ENCODE measurements around the gene CAT. TPM values are rescaled to one million over a fixed set of nuclear protein-coding genes. Genes with fewer than 3 reads are reported as not detected.

CAT gene
- 84.5 and 104 TPM in 2 replicates for polyA plus RNA-seq (2011; rRNA removed)
- 47.9 and 53.1 TPM in 2 replicates for polyA minus RNA-seq (2011; rRNA and poly(A)+ RNA removed)

DNA sequence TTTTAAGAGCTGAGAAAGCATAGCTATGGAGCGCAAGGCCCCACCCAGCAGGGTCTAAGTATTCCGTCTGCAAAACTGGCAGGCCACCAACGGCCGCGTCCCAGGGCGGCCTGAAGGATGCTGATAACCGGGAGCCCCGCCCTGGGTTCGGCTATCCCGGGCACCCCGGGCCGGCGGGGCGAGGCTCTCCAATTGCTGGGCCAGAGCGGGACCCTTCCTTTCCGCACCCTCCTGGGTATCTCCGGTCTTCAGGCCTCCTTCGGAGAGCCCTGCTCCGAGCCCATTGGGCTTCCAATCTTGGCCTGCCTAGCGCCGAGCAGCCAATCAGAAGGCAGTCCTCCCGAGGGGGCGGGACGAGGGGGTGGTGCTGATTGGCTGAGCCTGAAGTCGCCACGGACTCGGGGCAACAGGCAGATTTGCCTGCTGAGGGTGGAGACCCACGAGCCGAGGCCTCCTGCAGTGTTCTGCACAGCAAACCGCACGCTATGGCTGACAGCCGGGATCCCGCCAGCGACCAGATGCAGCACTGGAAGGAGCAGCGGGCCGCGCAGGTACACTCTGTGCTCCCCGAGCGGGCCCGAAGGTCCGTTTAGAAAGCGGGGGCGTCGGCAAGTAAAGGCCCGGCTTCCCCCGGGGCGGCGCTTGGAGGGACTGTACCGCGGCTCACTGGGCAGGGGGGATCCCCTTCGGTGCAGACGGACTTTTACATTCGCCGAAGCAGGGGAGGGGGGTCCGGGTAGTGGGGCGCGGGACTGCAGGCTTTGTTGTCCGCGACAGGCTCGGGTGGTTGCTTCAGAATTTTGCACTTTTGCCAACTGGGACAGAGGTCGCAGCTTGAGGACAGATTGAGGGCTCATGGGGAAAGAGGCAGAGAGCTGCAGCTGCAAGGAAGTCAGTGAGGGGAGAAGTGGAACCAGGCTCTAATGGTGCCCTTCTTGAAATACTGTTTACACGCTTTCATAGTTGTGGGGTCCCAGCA is at the start of gene CAT:
Gene CAT (plus strand): TSS at position 406 of the 979 bp plus-strand sequence. CDS start 80 bp downstream, at position 486.
- H3K27me3 ChIP-seq (ENCODE audit: control insufficient read depth, insufficient read depth, low read length), result no peaks in the 10 kb centered on the region
- H3K27ac ChIP-seq (ENCODE audit: low read depth, low read length), result peak within 1 kb of the TSS; percentile 90
- H3K4me3 ChIP-seq (ENCODE audit: low read depth, low read length), result peak within 1 kb of the TSS; percentile 87
- ChIA-PET CTCF (interaction anchor here (1.6 kb wide), 1 partner anchor 54 kb away, joined by 4 read pairs; no protein-coding TSS in a partner anchor), POLR2A (interaction anchor here (0.6 to 1.1 kb wide), 2 partner anchors 10 to 12 kb away, joined by 3 to 9 read pairs; no protein-coding TSS in a partner anchor)
- TF ChIP-seq CTCF (IDR thresholded peaks at IDR 0.05; ENCODE audit: low read depth, low read length), result no peak
- no peaks in the 10 kb centered on the region for H3K9me3 ChIP-seq (ENCODE audit: control insufficient read depth, insufficient read depth, low read length)
- peak; percentile 94 for DNase-seq (ENCODE audit: low read depth, low spot score)

DNA sequence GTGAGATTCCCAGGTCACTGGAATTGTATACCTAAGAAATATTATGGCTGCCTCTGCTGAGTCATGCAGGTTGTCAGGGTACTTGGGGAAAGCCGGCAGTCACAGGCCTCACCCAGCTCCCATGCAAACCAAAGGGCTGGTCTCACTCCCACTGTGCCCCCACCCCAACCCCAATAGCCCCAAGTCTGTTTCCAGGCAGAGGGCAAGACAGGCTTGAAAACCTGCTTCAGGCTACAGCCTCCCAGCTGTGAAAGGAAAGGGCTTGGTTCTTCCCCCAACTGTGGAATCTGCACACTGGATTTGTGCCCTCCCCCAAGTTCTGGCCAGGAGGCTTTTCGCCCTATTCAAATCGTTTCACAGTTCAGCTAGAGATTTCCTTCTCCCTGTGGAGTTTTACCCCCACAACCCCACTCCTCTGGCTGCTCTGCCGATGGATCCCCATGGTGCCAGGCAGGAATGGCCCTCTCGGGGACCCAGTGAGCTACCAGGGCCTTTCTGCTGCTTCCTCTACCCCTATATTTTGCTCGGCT is 43.9 kb upstream of the CAT start:
- ChIA-PET CTCF (no interaction called here), POLR2A (no interaction called here)
- H3K27ac ChIP-seq (ENCODE audit: low read depth, low read length), result no peak overlapping the region

GRCh38 chr11:34395916-34396550 is 42.7 kb upstream of the CAT start:
- CTCF ChIA-PET, result interaction anchor here (0.6 to 1.0 kb wide), 2 partner anchors 97 to 217 kb away, joined by 3 to 5 read pairs; no protein-coding TSS in a partner anchor
- peak; percentile 41 for DNase-seq (ENCODE audit: low read depth, low spot score)
- no peak overlapping the region for H3K27ac ChIP-seq (ENCODE audit: low read depth, low read length)

More for the DNA sequence above, 43.9 kb upstream of the CAT start:
- Histone ChIP-seq H3K27me3 (ENCODE audit: control insufficient read depth, insufficient read depth, low read length) (no peaks in the 10 kb centered on the region), H3K4me3 (ENCODE audit: low read depth, low read length) (no peak overlapping the region), H3K9me3 (ENCODE audit: control insufficient read depth, insufficient read depth, low read length) (no peaks in the 10 kb centered on the region)
- no peak for DNase-seq (ENCODE audit: low read depth, low spot score)
- TF ChIP-seq CTCF (IDR thresholded peaks at IDR 0.05; ENCODE audit: low read depth, low read length), result no peak

DNA sequence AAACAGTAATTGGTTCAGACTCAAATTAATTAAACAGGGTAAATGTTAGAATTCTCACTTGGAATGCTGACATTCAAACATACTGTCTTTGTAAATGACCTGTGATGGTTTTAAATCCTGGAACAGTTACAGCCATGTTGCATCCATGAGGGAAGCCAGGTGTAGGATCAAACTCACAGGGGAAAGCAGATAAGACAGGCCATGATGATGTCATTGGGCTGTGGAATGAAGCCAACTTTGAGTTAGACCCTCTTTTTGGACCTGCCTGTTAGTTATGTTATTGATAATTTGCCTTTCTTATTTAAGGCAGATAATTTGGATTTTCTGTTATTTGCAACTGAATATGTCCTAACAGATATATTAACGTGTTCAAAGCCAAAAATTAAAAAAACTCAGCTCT is 41.6 kb upstream of the CAT start:
- Histone ChIP-seq H3K9me3 (ENCODE audit: control insufficient read depth, insufficient read depth, low read length) (no peaks in the 10 kb centered on the region), H3K4me3 (ENCODE audit: low read depth, low read length) (no peak overlapping the region), H3K27me3 (ENCODE audit: control insufficient read depth, insufficient read depth, low read length) (no peaks in the 10 kb centered on the region), H3K27ac (ENCODE audit: low read depth, low read length) (no peak overlapping the region)
- CTCF ChIA-PET, result no interaction called here
- DNase-seq (ENCODE audit: low read depth, low spot score), result no peak
- POLR2A ChIA-PET, result no interaction called here
- no peak for TF ChIP-seq CTCF (IDR thresholded peaks at IDR 0.05; ENCODE audit: low read depth, low read length)

More at GRCh38 chr11:34395916-34396550, 42.7 kb upstream of the CAT start:
- POLR2A ChIA-PET, result interaction anchor here (0.6 to 0.7 kb wide), 2 partner anchors 189 to 469 kb away, joined by 3 read pairs; no protein-coding TSS in a partner anchor
- Histone ChIP-seq H3K27me3 (ENCODE audit: control insufficient read depth, insufficient read depth, low read length) (no peaks in the 10 kb centered on the region), H3K4me3 (ENCODE audit: low read depth, low read length) (no peak overlapping the region), H3K9me3 (ENCODE audit: control insufficient read depth, insufficient read depth, low read length) (no peaks in the 10 kb centered on the region)
- no peak for TF ChIP-seq CTCF (IDR thresholded peaks at IDR 0.05; ENCODE audit: low read depth, low read length)

Data from AG04450 (cell line).